NCI-H1694 (cell line): Measurements from ENCODE around the gene APOA5.

Experiments used
- DNase-seq: peaks from one replicate; lab custom pipeline; 2025; lab: John Stamatoyannopoulos, UW

APOA5 gene

GRCh38 chr11:116797816-116798215, 6.1 kb upstream of the APOA5 start:
- no peak for DNase-seq

- DNase-seq, result no peak
Measured at GRCh38 chr11:116796548-116796947, 4.9 kb upstream of the APOA5 start.

GRCh38 chr11:116794851-116795250, 3.2 kb upstream of the APOA5 start:
- DNase-seq, result no peak

- DNase-seq, result no peak
Measured at GRCh38 chr11:116793772-116794097, 2.1 kb upstream of the APOA5 start.

GRCh38 chr11:116792869-116793771, 1.4 kb upstream of the APOA5 start:
- no peak for DNase-seq

- DNase-seq, result no peak
Measured at GRCh38 chr11:116792144-116792868, 627 bp upstream of the APOA5 start.

GRCh38 chr11:116791002-116791812, 472 bp downstream of the APOA5 start:
- peak; percentile 22 for DNase-seq

GRCh38 chr11:116790167-116791001, 1.3 kb downstream of the APOA5 start:
- no peak for DNase-seq

GRCh38 chr11:116788975-116789374, 2.7 kb downstream of the APOA5 start:
- DNase-seq, result no peak

GRCh38 chr11:116788534-116788933, 3.1 kb downstream of the APOA5 start:
- DNase-seq, result no peak

- no peak for DNase-seq
Measured at GRCh38 chr11:116787786-116788486, 3.7 kb downstream of the APOA5 start, which contains the start of gene ZPR1. Gene ZPR1, minus strand, starts transcription at chr11:116788023. Its CDS starts 33 bp downstream, at chr11:116787990.

- no peak for DNase-seq
Measured at GRCh38 chr11:116787436-116787785, 4.3 kb downstream of the APOA5 start.

- DNase-seq, result no peak
Measured at GRCh38 chr11:116786966-116787365, 4.7 kb downstream of the APOA5 start.

- no peak for DNase-seq
Measured at GRCh38 chr11:116786326-116786725, 5.4 kb downstream of the APOA5 start.

- no peak for DNase-seq
Measured at GRCh38 chr11:116782728-116783127, 9.0 kb downstream of the APOA5 start.

- DNase-seq, result no peak
Measured at GRCh38 chr11:116778556-116778955, 13.1 kb downstream of the APOA5 start.

- no peak for DNase-seq
Measured at GRCh38 chr11:116777056-116777455, 14.6 kb downstream of the APOA5 start.

- DNase-seq, result no peak
Measured at GRCh38 chr11:116776522-116776984, 15.1 kb downstream of the APOA5 start.

GRCh38 chr11:116775975-116776374, 15.7 kb downstream of the APOA5 start:
- DNase-seq, result no peak

- no peak for DNase-seq
Measured at GRCh38 chr11:116774661-116775060, 17.0 kb downstream of the APOA5 start.
